HepG2 (cell line): Measurements from ENCODE around the gene CDC34. TPM values are rescaled to one million over a fixed set of nuclear protein-coding genes. Genes with fewer than 3 reads are reported as not detected.
A peak's percentile ranks its signal among the peaks of the same experiment; 100 is the strongest.

Experiments
- ATAC-seq: fragments of 200-7000 bp; cut with Tn5 transposase; 3 replicates; pipeline ENCODE4 v1.9.1; 2020; ENCODE audit warnings: mild to moderate bottlenecking, moderate library complexity
- BruUV-seq: library from RNA; stranded (reverse); fragments of 400-500 nt; replicated peaks from 2 replicates; lab custom pipeline; 2021; lab: Mats Ljungman, UMichigan
- CTCF ChIA-PET: fragments of 300-600 bp; formaldehyde crosslinking; extraction: SDS; loops from one replicate; lab custom pipeline; 2021; ENCODE audit warnings: low total read pairs, inconsistent platforms, low intra/inter-chr PET ratio; lab: Yijun Ruan, JAX
- POLR2A ChIA-PET: fragments of 350-600 bp; sonication (Branson Sonifier 250); formaldehyde crosslinking; loops from one replicate; lab custom pipeline; 2020; ENCODE audit warnings: antibody characterized with exemption, inconsistent platforms; lab: Yijun Ruan, JAX
- DNase-seq: peaks from one replicate; pipeline ENCODE4 v3.0.0-alpha.2; 2015; ENCODE audit warnings: low spot score
- FAIRE-seq: peaks from 3 replicates; lab custom pipeline; 2011; peaks lifted over from hg19 to GRCh38; lab: Jason Lieb, UNC
- H2AFZ ChIP-seq: one replicate; pipeline ENCODE4 v1.6.1; 2011; ENCODE audit warnings: low read length, inconsistent platforms
- H3K27ac ChIP-seq: fragments of 300-600 bp; 3 replicates; pipeline ENCODE4 v1.8.0; 2011; ENCODE audit warnings: mixed run types, mild to moderate bottlenecking, mixed read lengths, low read length, inconsistent platforms; ENCODE audit not compliant: insufficient read depth; ENCODE audit errors: extremely low read length
- H3K27me3 ChIP-seq, 2 experiments: fragments of 200-600 bp in 1 of 2; 2 replicates in 1 of 2; 3 replicates in 1 of 2; pipeline versions ENCODE4 v1.6.0 to v1.8.0; 2011; ENCODE audit warnings: low read length in 2 of 2, mild to moderate bottlenecking in 2 of 2, moderate library complexity in 2 of 2, inconsistent platforms in 1 of 2; ENCODE audit not compliant: insufficient read depth in 2 of 2, control insufficient read depth in 1 of 2
- H3K36me3 ChIP-seq, 2 experiments: fragments of 200-600 bp in 1 of 2; replicated peaks in 1 of 2; 2 replicates in 1 of 2; 3 replicates in 1 of 2; pipeline versions ENCODE4 v1.5.1 to v1.8.0; 2011; ENCODE audit warnings: low read length in 2 of 2, inconsistent platforms in 1 of 2; ENCODE audit not compliant: insufficient read depth in 2 of 2, control insufficient read depth in 1 of 2
- H3K4me1 ChIP-seq: 2 replicates; pipeline ENCODE4 v1.5.1; 2012; ENCODE audit warnings: low read length, inconsistent platforms; ENCODE audit not compliant: insufficient read depth
- H3K4me2 ChIP-seq: 2 replicates; pipeline ENCODE4 v1.6.0; 2011; ENCODE audit warnings: low read depth, low read length, inconsistent platforms
- H3K4me3 ChIP-seq, 3 experiments: fragments of 200-600 bp in 1 of 3; sonication (generic), shearing (Covaris generic) in 1 of 3; replicated peaks in 1 of 3; 2 replicates each; pipeline ENCODE4 v1.5.1; 2011 to 2016; ENCODE audit warnings: low read length in 3 of 3, inconsistent platforms in 2 of 3, low read depth in 2 of 3, mild to moderate bottlenecking in 2 of 3, control low read depth in 1 of 3, mixed read lengths in 1 of 3; ENCODE audit not compliant: insufficient read depth in 1 of 3
- H3K79me2 ChIP-seq: one replicate; pipeline ENCODE4 v1.6.1; 2011; ENCODE audit warnings: low read length, inconsistent platforms; ENCODE audit not compliant: insufficient read depth
- H3K9ac ChIP-seq: 2 replicates; pipeline ENCODE4 v1.6.0; 2011; ENCODE audit warnings: mild to moderate bottlenecking, low read depth, low read length, inconsistent platforms; ENCODE audit not compliant: insufficient read depth
- H3K9me3 ChIP-seq: 2 replicates; pipeline ENCODE4 v1.5.1; 2012; ENCODE audit warnings: mild to moderate bottlenecking, low read length
- H4K20me1 ChIP-seq: 2 replicates; pipeline ENCODE4 v1.6.0; 2011; ENCODE audit warnings: inconsistent platforms, mild to moderate bottlenecking, low read length, moderate library complexity; ENCODE audit not compliant: insufficient read depth
- EZH2 ChIP-seq: conservative IDR thresholded peaks from 2 replicates; pipeline ENCODE4 v1.6.1; 2012; ENCODE audit warnings: mild to moderate bottlenecking, low read depth, low read length, moderate library complexity
- NFYC ChIP-seq: IDR thresholded peaks from 2 replicates; pipeline ENCODE4 v1.6.1; 2016; ENCODE audit warnings: missing genetic modification reagents, missing compliant biosample characterization
- NRL ChIP-seq: sonication (generic); formaldehyde crosslinking; IDR thresholded peaks from 2 replicates; pipeline ENCODE4 v1.5.0; 2020; ENCODE audit warnings: missing genetic modification reagents, mild to moderate bottlenecking, moderate library complexity, borderline replicate concordance
- SALL2 ChIP-seq: sonication (generic); formaldehyde crosslinking; IDR thresholded peaks from 2 replicates; pipeline ENCODE4 v1.8.1; 2023; ENCODE audit warnings: mild to moderate bottlenecking, missing genetic modification reagents, inconsistent platforms
- SMAD3 ChIP-seq: sonication (generic); formaldehyde crosslinking; IDR thresholded peaks from 2 replicates; pipeline ENCODE4 v1.4.0; 2020; ENCODE audit warnings: missing genetic modification reagents
- ZNF446 ChIP-seq: sonication (generic); formaldehyde crosslinking; IDR thresholded peaks from 2 replicates; pipeline ENCODE4 v1.5.0; 2020; ENCODE audit warnings: mild to moderate bottlenecking, missing genetic modification reagents
- ZNF7 ChIP-seq: IDR thresholded peaks from 2 replicates; pipeline ENCODE4 v1.6.1; 2016; ENCODE audit warnings: missing biosample characterization, missing genetic modification reagents
- WGBS: methylation state at CpG from one replicate; pipeline ENCODE4 v1.1.6; 2017; ENCODE audit warnings: low lambda C conversion rate; 5-methylcytosine and 5-hydroxymethylcytosine counted together
- in situ Hi-C: cut with HindIII; loops from 2 replicates; pipeline ENCODE4 v1.10.0; 2017; ENCODE audit warnings: low pct_unique_long_range_greater_than_20kb; ENCODE audit not compliant: extremely low pct_ligation_motif_present
- intact Hi-C: fragments of 100-400 bp; cut with micrococcal nuclease; formaldehyde crosslinking; loops from one replicate; pipeline ENCODE4 v1.10.0; 2022; ENCODE audit not compliant: unreplicated experiment
- polyA plus RNA-seq, 8 experiments: library from polyadenylated mRNA; depleted of rRNA in 3 of 8; stranded (reverse) in 7 of 8; unstranded in 1 of 8; fragments of >200 nt; fragmentation: Illumina TruSeq in 4 of 8; extraction: Trizol in 4 of 8; gene quantifications; 2 replicates each; pipeline versions ENCODE4 v1.2.1 to v1.2.3, GENCODE V29; 2011 to 2016; ENCODE audit warnings: low read depth in 4 of 8, missing spikeins in 1 of 8, mixed read lengths in 1 of 8; ENCODE audit not compliant: insufficient read depth in 1 of 8
- total RNA-seq, 5 experiments: library from RNA; depleted of rRNA; stranded (reverse); fragments of >200 nt; fragmentation: Illumina TruSeq; extraction: Trizol; gene quantifications; 2 replicates each; pipeline ENCODE4 v1.2.3, GENCODE V29; 2016; ENCODE audit warnings: low read depth in 1 of 5
- TF ChIP-seq, protein P1 (sequence below): sonication (generic); formaldehyde crosslinking; IDR thresholded peaks from 2 replicates; pipeline ENCODE4 v1.5.0; 2020; ENCODE audit warnings: missing genetic modification reagents, mild to moderate bottlenecking, borderline replicate concordance
- TF ChIP-seq, protein P2 (sequence below): sonication (generic); formaldehyde crosslinking; IDR thresholded peaks from 2 replicates; pipeline ENCODE4 v1.4.0; 2020; ENCODE audit warnings: missing genetic modification reagents
- TF ChIP-seq, protein P3 (sequence below): sonication (generic); formaldehyde crosslinking; IDR thresholded peaks from 2 replicates; pipeline ENCODE4 v1.4.0; 2020; ENCODE audit warnings: mild to moderate bottlenecking, missing genetic modification reagents
- TF ChIP-seq, protein P4 (sequence below): sonication (generic); formaldehyde crosslinking; IDR thresholded peaks from 2 replicates; pipeline ENCODE4 v1.9.0; 2022; ENCODE audit warnings: missing genetic modification reagents, mild to moderate bottlenecking, borderline replicate concordance

Gene CDC34
- total and polyA plus RNA-seq, 2 of the 13 experiments (the other 11 are each of a cell fraction or from before 2014, with no cell fraction given) = 138 to 150 TPM

DNA sequence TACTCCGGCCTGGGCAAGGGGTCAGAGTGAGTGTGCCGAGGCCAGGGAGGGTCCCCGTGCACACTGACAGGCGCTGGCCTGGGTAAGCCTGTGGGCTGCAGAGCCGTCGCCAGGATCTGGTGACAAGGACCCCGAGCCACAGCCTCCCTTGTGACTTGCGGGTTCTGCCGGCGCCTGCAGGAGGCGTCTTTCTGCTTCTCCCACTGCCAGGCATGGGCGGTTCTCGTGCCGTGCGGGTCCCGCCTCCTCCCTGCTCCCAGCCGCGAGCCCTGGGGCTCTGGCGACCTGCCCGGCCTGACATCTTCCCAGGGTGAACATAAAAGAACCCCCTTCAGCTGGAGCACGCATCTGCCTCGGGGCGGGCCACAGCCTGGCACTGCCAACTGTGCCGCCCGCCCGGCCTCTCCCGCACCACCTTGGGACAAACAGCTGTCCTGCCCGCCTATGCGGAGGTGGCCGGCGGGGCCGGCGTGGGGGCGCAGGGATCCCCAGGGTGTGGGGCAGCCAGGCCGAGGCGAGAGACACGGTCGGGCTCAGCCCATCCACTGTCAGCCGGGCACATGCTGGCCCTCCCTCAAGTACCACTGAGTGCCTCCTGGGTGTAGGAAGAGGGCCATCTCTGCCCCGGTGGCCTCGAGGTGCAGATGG is 56.7 kb downstream of the CDC34 start (continued):
- TF ChIP-seq NFYC = 0 out of 2 replicates have a peak, but pooled peaks have one; percentile 21
- TF ChIP-seq ZNF7 = no peak
- TF ChIP-seq, protein P1, sequence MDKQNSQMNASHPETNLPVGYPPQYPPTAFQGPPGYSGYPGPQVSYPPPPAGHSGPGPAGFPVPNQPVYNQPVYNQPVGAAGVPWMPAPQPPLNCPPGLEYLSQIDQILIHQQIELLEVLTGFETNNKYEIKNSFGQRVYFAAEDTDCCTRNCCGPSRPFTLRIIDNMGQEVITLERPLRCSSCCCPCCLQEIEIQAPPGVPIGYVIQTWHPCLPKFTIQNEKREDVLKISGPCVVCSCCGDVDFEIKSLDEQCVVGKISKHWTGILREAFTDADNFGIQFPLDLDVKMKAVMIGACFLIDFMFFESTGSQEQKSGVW = no peak
- peak; percentile 52; the same call in 1 of the 2 replicates for TF ChIP-seq NRL (CRISPR knock-in tag)
- no peak for TF ChIP-seq SALL2
- no peak for TF ChIP-seq ZNF446

DNA sequence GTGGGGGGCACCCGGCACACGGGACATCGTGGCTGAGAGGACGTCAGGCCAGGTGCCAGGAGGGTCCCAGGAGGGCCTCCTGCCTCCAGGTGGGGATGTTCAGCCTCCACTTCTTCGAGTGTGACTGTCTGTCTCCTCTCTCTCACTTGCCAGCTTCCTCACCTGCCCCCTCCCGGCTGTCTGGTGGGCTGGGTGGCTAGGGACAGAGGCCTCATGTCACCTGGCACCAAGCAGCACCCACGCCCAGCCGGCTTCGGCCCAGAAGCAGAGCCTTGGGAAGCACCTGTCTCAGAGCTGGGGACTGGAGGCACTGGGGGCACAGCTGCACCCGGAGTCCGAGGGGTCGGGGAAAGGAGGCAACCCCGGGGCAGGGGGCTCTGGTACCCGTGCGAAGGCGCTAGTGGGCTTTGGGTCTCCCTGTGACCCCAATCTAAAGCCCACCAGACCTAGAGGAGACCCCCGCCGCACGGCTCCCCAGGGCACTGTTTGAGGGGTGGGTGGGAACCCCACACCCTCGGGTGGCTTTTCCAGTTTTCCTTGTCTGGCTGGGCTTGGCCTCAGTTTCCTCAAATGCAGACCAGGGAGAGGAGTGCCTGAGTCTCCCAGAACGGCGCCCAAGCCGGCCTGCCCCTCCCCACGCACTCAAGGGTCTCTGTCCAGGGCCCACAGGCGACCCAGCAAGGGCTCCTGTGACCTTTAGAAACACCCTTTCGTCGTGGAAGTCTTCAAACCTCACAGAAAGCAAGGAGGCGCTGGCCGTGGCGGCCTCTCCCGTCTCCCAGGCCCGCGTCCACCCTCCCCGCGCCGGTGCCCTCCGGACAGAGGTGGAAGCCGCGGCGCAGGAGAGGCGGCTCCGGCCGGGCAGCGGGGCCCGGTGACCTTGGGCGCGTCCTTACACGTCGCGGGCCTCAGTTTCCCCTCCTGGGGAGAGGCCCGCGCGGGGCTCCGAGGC is 57.5 kb downstream of the CDC34 start:
- Histone ChIP-seq H2AFZ (no peak overlapping the region), H3K4me2 (peak overlapping the region; percentile 55; the same call in 1 of the 2 replicates), H3K9me3 (no peaks in the 10 kb centered on the region), H3K9ac (no peak overlapping the region), H3K79me2 (no peaks in the 10 kb centered on the region), H3K27me3 (peaks cover 10 to 54% of the 10 kb centered on the region in 2 experiments), H3K27ac (no peak overlapping the region), H3K4me3 (peak overlapping the region in 2 of 3 experiments; percentile 29 to 54; a peak in 1 of 6 replicates), H4K20me1 (peaks cover 32% of the 10 kb centered on the region), H3K4me1 (peaks cover 35% of the 10 kb centered on the region), H3K36me3 (no peaks in the 10 kb centered on the region)
- WGBS = 10% methylated on average over 8 of the region's 54 CpGs
- BruUV-seq = no TSS peak
- ChIA-PET POLR2A (no interaction called here), CTCF (interaction anchor here (0.8 to 3.0 kb wide), 4 partner anchors 14 to 44 kb away, joined by 3 to 9 read pairs (median 4); partner anchors contain the start of gene POLRMT)
- no peak for DNase-seq
- intact Hi-C loops = loop anchor here (10.0 kb wide), 1 partner anchor 76 kb away; the partner anchor contains the start of gene RNF126
- in situ Hi-C loops = loop anchor here (5.0 to 10.0 kb wide), 2 partner anchors 37 to 146 kb away; no protein-coding TSS in a partner anchor
- no peak for FAIRE-seq
- TF ChIP-seq, protein P2, sequence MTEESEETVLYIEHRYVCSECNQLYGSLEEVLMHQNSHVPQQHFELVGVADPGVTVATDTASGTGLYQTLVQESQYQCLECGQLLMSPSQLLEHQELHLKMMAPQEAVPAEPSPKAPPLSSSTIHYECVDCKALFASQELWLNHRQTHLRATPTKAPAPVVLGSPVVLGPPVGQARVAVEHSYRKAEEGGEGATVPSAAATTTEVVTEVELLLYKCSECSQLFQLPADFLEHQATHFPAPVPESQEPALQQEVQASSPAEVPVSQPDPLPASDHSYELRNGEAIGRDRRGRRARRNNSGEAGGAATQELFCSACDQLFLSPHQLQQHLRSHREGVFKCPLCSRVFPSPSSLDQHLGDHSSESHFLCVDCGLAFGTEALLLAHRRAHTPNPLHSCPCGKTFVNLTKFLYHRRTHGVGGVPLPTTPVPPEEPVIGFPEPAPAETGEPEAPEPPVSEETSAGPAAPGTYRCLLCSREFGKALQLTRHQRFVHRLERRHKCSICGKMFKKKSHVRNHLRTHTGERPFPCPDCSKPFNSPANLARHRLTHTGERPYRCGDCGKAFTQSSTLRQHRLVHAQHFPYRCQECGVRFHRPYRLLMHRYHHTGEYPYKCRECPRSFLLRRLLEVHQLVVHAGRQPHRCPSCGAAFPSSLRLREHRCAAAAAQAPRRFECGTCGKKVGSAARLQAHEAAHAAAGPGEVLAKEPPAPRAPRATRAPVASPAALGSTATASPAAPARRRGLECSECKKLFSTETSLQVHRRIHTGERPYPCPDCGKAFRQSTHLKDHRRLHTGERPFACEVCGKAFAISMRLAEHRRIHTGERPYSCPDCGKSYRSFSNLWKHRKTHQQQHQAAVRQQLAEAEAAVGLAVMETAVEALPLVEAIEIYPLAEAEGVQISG (CRISPR knock-in tag) = peak; percentile 95
- TF ChIP-seq SMAD3 (CRISPR knock-in tag) = no peak
- TF ChIP-seq, protein P3, sequence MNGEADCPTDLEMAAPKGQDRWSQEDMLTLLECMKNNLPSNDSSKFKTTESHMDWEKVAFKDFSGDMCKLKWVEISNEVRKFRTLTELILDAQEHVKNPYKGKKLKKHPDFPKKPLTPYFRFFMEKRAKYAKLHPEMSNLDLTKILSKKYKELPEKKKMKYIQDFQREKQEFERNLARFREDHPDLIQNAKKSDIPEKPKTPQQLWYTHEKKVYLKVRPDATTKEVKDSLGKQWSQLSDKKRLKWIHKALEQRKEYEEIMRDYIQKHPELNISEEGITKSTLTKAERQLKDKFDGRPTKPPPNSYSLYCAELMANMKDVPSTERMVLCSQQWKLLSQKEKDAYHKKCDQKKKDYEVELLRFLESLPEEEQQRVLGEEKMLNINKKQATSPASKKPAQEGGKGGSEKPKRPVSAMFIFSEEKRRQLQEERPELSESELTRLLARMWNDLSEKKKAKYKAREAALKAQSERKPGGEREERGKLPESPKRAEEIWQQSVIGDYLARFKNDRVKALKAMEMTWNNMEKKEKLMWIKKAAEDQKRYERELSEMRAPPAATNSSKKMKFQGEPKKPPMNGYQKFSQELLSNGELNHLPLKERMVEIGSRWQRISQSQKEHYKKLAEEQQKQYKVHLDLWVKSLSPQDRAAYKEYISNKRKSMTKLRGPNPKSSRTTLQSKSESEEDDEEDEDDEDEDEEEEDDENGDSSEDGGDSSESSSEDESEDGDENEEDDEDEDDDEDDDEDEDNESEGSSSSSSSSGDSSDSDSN (CRISPR knock-in tag) = peak; percentile 13; the same call in 1 of the 2 replicates
- TF ChIP-seq, protein P4, sequence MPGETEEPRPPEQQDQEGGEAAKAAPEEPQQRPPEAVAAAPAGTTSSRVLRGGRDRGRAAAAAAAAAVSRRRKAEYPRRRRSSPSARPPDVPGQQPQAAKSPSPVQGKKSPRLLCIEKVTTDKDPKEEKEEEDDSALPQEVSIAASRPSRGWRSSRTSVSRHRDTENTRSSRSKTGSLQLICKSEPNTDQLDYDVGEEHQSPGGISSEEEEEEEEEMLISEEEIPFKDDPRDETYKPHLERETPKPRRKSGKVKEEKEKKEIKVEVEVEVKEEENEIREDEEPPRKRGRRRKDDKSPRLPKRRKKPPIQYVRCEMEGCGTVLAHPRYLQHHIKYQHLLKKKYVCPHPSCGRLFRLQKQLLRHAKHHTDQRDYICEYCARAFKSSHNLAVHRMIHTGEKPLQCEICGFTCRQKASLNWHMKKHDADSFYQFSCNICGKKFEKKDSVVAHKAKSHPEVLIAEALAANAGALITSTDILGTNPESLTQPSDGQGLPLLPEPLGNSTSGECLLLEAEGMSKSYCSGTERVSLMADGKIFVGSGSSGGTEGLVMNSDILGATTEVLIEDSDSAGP (CRISPR knock-in tag) = peak; percentile 12; the same call in 1 of the 2 replicates
- peak; percentile 80; the same call in 1 of the 2 replicates for TF ChIP-seq EZH2
- ATAC-seq = peak; percentile 13
